Middle frontal gyrus (tissue), 1 donor: ENCODE data around the gene TXNRD2.

Experiments used
- DNase-seq: peaks from one replicate; pipeline ENCODE4 v3.0.0-alpha.2; 2015; ENCODE audit warnings: low spot score; ENCODE audit errors: extremely low spot score

TXNRD2 gene

DNA sequence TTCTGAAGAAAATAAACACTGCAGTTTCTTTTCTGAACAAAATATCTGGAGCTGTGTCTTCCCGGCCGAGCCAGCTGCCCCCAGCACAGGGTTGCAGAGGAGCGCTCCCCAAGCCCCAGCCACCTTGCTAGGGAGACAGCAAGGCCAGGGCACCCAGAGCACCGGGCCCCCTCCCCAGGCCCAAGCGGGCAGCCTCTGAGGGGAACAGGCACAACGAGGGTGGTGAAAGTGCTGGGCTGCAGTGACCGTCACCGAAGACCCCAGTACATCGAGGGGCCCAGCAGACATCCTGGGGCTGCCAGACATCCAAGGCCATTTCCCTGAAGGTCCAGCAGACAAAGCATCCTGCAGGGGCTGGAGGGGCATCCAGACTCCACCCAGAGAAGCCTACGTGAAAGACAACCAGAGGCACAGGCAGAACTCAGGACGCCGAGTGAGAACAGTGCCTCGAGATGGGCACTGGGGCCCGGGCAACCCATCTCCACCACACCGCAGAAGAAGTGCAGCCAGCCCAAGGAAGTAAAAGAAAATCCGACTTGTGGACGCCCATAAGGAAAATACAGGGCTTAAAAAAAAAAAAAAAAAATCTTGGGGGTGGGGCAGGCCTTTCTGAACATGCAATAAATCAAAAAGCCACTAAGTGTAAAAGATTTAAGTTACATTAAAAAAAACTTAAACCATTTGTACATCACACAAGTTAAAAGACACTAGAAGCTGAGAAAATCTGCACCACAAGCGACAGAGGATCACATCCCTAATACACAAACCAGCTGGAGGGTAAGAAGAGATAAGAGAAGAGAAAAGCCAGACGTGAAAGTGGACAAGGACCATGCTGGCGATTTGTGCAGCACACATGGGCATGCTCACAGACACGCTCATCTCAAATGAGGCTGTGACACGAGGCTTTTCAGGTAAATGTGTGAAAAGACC, 36.0 kb downstream of the TXNRD2 start:
- no peak for DNase-seq

DNA sequence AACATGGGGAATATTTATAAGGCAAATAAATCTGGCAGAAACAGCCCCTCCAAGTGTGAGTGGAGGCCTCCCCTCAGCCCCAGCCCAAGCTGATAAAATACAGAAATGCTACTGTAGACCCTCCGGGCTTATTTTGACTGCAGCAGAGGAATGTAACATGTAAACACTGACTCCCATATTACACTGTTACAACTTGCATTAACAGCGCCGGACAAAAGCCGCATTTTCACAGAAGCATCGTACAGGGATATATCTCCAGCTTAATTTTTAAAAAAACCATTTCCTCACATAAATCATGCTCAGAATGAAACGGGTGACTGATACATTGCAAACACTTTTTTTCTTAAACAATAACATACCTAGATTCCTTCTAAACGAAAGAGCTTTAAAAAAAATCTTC, 36.7 kb downstream of the TXNRD2 start:
- DNase-seq, result no peak

DNA sequence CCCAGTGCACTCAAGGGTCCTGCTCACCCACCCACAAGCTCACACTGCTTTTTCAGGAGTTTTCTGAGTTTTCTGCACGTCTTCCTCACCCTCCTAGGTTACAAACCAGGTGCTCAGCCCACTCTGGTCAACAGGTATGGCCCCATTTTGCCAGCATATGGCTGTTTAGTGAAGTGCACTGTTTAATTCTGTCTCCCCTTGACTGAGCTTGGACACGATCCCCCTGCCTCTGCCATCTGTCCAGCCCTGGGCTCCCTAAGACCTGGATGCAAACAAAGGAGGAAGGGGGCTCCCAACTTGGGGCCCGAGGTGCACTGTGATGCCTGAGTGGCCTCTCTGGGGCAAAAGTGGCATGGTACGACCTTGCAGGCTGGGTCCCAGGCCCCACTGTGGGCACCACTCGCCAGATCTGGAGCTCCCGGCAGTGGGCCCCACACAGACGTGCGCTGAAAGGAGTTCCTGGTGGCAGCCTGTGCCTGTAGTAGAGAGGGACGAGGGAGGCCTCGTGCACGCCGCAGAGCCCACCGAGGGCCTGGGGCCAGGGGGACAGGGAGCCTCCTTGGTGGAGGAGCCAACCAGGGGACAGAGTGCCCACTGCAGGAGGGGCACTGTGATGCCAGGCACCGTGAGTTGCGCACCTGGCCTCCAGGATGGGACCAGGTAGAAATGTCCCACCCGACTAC, 37.3 kb downstream of the TXNRD2 start:
- no peak for DNase-seq

GRCh38 chr22:19903513-19903912, 38.1 kb downstream of the TXNRD2 start:
- DNase-seq, result no peak

GRCh38 chr22:19903031-19903430, 38.6 kb downstream of the TXNRD2 start:
- no peak for DNase-seq

DNA sequence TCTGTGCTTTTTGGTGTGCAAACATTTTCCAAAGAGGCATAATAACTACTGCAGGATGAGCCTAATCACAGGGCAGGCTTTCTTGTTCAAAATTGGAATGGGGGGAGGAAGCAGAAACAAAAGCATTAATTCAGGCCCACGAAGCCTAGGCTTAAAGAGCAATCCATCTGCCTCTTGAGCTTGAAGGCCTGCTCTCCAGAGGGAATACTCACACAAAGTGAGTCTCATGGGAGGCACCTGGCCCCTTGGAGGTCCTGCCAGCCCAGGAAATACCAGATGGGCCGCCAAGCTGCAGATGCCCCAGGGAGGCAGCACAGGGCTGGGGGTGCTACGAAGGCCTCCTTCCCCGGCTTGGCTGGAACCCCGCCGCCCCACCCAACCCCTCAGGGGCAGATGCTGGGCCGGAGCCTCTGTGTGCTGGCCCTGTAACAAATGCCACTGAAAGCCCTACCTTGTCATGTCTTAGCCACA, 39.3 kb downstream of the TXNRD2 start:
- DNase-seq, result no peak

GRCh38 chr22:19901577-19902244, 39.9 kb downstream of the TXNRD2 start:
- DNase-seq, result no peak

DNA sequence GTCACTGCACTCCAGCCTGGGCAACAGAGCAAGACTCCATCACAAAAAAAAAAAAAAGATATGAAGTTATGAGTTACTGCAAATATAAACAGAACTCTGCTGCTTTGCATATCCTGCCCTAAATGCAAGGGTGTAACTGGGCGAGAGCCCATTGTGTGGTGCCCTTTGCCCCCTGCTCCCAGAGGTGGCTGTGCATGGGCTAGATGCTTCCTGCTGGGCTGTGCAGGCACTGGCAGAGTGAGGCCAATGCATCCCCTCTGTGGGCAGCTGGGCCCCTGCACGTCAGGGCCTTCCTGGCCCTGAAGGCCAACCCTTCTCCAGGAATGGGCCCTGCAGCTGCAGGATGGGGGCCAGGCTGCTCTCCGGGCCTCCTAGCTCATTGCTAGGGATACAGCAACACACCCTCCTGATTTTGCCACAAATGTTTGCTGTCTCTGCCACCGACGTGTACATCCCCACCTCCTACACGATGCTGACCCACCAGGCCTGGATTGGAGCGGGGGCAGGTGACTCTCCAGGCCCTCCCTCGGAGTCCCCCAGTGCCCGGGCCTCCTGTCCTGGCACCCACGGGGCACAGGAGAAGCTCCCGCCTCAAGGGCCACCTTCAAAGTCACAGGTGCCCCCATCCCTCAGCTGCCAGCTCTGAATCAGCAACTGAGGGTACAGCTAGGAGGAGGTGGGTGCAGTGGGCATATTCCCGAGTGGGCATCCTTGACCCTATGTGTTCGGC, 40.7 kb downstream of the TXNRD2 start:
- DNase-seq, result no peak

DNA sequence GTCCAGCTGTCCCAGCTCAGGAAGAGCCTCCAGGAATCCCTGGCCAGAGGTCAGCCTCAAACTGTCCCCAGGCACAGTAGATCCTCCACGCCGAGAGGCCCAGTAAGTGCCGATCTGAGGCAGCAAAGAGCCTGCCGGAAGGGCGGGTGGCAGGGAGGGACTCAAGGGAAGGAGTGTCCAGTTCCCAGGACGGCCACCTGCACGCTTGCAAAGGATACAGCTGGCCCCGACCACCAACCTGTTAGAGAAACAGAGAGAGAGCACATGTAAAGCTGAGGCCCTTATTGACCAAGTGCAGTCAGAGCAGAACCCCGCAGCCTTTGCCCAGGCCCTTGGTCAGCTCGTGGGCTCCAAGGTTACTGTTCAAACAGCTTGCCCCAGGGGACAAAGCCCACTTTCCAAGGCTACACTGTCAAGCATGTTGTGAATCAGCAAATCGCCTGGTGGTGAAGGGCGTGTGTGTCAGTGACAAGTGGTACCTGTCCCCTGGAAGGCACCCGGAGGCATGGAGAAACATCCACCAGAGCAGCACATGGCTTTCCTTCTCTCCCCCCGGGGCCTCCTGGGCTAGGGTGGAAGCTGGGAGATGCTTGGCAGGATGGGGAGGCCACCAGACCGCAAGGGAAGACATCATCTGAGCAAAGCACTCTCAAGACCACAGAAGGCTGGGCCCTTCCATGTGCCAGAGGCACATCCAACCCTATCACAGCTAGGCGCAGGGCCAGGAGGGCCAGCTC, 42.6 kb downstream of the TXNRD2 start:
- DNase-seq, result no peak

- DNase-seq, result no peak
These were observed 43.5 kb downstream of the TXNRD2 start for GRCh38 chr22:19898145-19898544.

DNA sequence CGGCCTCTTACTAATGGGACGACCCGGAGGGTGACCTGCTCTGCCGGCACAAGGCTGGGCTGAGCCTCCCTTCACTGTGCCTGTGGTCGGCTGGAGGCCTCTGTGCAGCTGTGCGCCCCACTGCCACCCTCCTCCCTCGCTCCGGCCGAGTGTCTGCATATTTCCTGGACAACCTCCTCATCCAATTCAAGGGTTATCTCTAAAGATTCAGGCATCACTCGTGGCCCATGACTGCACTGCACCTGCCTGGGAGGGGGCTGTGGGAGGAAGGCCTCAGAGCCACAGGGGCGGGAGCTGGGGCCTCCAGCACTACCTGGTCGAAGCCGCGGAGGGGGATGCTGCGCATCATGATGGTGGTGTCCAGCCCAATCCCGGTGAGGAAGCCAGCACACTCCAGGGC, 43.9 kb downstream of the TXNRD2 start:
- DNase-seq, result no peak

- DNase-seq, result no peak
These were observed 44.8 kb downstream of the TXNRD2 start for GRCh38 chr22:19896665-19897355.

GRCh38 chr22:19895160-19895849, 46.3 kb downstream of the TXNRD2 start:
- no peak for DNase-seq

DNA sequence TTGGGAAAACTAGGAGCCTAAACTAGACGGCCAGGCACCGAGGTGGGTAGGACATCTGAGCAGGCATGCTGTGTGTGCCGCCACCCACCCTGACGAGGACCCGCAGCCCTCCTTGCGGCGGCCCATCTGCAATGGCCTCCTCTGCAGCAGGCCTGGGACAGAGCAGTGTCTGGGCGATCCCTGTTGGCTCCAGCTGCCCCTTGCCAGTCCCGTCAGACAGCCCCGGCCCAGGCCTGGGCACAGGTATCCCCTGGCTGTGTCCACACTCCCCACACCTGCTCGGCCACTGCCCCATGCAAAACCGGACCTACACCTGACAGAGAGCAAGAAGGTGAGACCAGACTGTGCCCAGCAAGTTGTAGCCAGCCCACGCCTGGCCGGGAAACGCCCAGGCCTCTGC, 48.3 kb downstream of the TXNRD2 start:
- DNase-seq, result no peak

GRCh38 chr22:19892925-19893324, 48.7 kb downstream of the TXNRD2 start:
- DNase-seq, result no peak

DNA sequence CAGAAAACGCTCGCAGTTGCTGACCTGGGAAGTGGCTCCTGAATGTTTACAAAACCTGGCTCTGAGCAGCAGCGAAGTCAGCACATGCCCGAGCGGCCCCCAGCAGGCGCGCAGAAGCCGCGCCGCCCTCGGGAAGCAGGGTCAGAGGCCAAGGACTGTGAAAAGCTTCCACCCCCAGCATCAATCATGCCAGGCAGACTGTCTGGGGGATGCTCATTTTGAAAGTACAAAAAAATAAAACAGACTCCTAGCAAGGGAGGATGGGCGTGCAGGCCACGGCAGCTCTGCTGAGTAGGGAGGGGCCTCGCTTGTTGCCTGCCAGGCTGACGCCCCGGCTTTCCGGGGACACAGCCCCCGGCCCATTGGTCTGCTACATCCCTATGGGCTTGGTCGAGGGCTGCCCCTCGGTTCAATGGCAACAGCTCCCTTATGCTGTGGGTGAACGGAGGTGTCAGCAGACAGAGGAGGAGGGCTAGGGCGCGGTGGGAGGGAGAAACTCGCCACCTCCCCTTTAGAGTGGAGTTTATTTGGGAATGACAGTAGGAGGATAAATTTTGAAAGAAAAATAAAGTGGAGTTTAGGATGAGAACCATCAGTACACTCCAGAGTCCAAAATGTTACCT, 49.2 kb downstream of the TXNRD2 start:
- DNase-seq, result no peak

DNA sequence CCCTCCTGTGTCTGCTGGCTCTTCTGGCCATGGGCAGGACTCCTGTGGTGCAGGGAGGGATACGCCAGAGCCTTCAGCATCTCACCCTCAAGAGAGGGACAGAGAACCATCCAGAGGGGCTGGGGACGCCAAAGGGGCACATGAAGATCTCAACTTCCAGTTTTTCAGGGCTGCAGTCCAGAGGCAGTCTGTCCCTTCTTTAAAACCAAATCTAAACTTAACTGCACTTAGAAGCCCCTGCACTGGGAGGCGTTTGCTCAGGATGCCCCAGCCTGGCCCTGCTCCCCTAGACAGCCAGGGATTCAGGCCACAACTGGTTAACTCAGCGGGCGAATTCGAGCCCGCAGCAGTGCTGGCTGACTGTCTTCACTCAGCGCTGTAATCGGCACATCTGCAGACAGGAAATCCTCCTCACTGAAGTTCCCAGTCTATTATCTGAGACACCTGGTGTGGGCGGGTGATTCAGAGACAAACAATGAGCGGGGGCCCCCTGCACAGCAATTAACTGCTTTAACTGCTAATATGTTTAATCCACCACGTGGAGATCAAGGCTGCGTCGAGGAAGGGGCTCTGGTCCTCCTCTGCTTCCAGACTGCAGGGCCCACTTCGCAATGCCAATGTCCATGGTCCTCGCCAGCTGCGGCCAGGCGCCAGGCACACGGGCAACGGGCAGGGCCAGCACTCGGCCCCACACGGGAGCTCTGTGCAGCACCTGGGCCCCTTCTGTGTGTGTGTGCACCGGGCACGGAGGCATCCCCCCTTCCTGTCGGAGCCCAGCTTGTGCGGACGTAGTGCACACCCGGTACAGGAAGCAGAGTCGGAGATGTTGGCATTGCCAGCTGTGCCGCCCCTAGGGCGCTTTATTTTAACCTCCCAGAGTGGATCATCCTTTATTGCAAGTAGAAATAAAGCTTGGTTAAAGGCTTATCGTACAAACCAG, 50.0 kb downstream of the TXNRD2 start:
- no peak for DNase-seq
